K562 (cell line): Measurements from ENCODE around the gene MMP24OS. TPM values are rescaled to one million over a fixed set of nuclear protein-coding genes. Genes with fewer than 3 reads are reported as not detected.
A peak's percentile ranks its signal among the peaks of the same experiment; 100 is the strongest.

Source experiments
- ATAC-seq: fragments of 200-7000 bp; cut with Tn5 transposase; 3 replicates; pipeline ENCODE4 v1.9.1; 2020; ENCODE audit warnings: moderate library complexity
- BruUV-seq: library from RNA; stranded (reverse); fragments of 400-500 nt; replicated peaks from 2 replicates; lab custom pipeline; 2021; lab: Mats Ljungman, UMichigan
- CTCF ChIA-PET: fragments of 300-600 bp; formaldehyde crosslinking; extraction: SDS; loops from one replicate; lab custom pipeline; 2021; ENCODE audit warnings: low intra/inter-chr PET ratio; lab: Yijun Ruan, JAX
- POLR2A ChIA-PET: fragments of 300-600, 350-650 bp; sonication (Branson Sonifier 250); formaldehyde crosslinking; extraction: SDS; loops from one replicate; lab custom pipeline; 2021; ENCODE audit warnings: antibody characterized with exemption, inconsistent platforms; lab: Yijun Ruan, JAX
- DNase-seq, 4 experiments: peaks; one replicate each; pipeline versions ENCODE4 v3.0.0 to v3.0.0-alpha.2; 2011 to 2018; ENCODE audit warnings: low spot score in 3 of 4, mixed read lengths in 3 of 4; ENCODE audit errors: extremely low read depth in 1 of 4
- FAIRE-seq: peaks from 2 replicates; lab custom pipeline; 2011; peaks lifted over from hg19 to GRCh38; lab: Jason Lieb, UNC
- H2AFZ ChIP-seq: 2 replicates; pipeline ENCODE4 v1.6.0; 2011; ENCODE audit warnings: low read depth, low read length, control low read depth, inconsistent platforms
- H3K27ac ChIP-seq: fragments of 200-600 bp; 3 replicates; pipeline ENCODE4 v1.8.0; 2011; ENCODE audit warnings: low read depth, mild to moderate bottlenecking, control low read depth, inconsistent platforms, low read length, moderate library complexity, mixed read lengths; ENCODE audit errors: extremely low read depth
- H3K27me3 ChIP-seq, 2 experiments: fragments of 300-600 bp in 1 of 2; 2 replicates in 1 of 2; 3 replicates in 1 of 2; pipeline versions ENCODE4 v1.6.0 to v1.8.0; 2011; ENCODE audit warnings: inconsistent platforms in 2 of 2, low read length in 2 of 2, mild to moderate bottlenecking in 1 of 2, mixed read lengths in 1 of 2, moderate library complexity in 1 of 2; ENCODE audit not compliant: control insufficient read depth in 2 of 2, insufficient read depth in 2 of 2
- H3K36me3 ChIP-seq: fragments of 300-600 bp; 3 replicates; pipeline ENCODE4 v1.8.0; 2011; ENCODE audit warnings: mild to moderate bottlenecking, low read length, inconsistent platforms; ENCODE audit not compliant: control insufficient read depth, insufficient read depth
- H3K4me1 ChIP-seq, 2 experiments: fragments of 200-600 bp in 1 of 2; replicated peaks in 1 of 2; 2 replicates in 1 of 2; 3 replicates in 1 of 2; pipeline versions ENCODE4 v1.5.1 to v1.8.0; 2011; ENCODE audit warnings: inconsistent platforms in 2 of 2, low read length in 2 of 2, mild to moderate bottlenecking in 1 of 2, mixed read lengths in 1 of 2, moderate library complexity in 1 of 2; ENCODE audit not compliant: control insufficient read depth in 2 of 2, insufficient read depth in 2 of 2
- H3K4me2 ChIP-seq: 2 replicates; pipeline ENCODE4 v1.6.1; 2011; ENCODE audit warnings: low read length, control low read depth, inconsistent platforms, mixed read lengths; ENCODE audit not compliant: insufficient read depth
- H3K4me3 ChIP-seq: fragments of 200-600 bp; sonication (generic), shearing (Covaris generic); 2 replicates; pipeline ENCODE4 v1.5.1; 2016; ENCODE audit warnings: control low read depth, inconsistent platforms
- H3K79me2 ChIP-seq: fragments of 200-600 bp; 3 replicates; pipeline ENCODE4 v1.8.0; 2011; ENCODE audit warnings: low read length, inconsistent platforms; ENCODE audit not compliant: control insufficient read depth, insufficient read depth
- H3K9ac ChIP-seq, 2 experiments: 2 replicates each; pipeline versions ENCODE4 v1.6.0 to v1.6.1; 2011; ENCODE audit warnings: low read depth in 2 of 2, low read length in 2 of 2, control low read depth in 1 of 2, inconsistent platforms in 1 of 2, mild to moderate bottlenecking in 1 of 2, mixed read lengths in 1 of 2; ENCODE audit not compliant: insufficient read depth in 1 of 2
- H3K9me1 ChIP-seq: one replicate; pipeline ENCODE4 v1.6.0; 2011; ENCODE audit warnings: inconsistent platforms, mild to moderate bottlenecking, low read length, moderate library complexity; ENCODE audit not compliant: control insufficient read depth, insufficient read depth
- H3K9me3 ChIP-seq: replicated peaks from 2 replicates; pipeline ENCODE4 v1.5.1; 2011; ENCODE audit warnings: low read depth, low read length, inconsistent platforms; ENCODE audit not compliant: control insufficient read depth, insufficient read depth
- H4K20me1 ChIP-seq: replicated peaks from 2 replicates; pipeline ENCODE4 v1.6.1; 2011; ENCODE audit warnings: low read length, inconsistent platforms, mixed read lengths; ENCODE audit not compliant: control insufficient read depth, insufficient read depth
- CREBBP ChIP-seq: IDR thresholded peaks from one replicate; pipeline ENCODE4 v1.6.1; 2012; ENCODE audit warnings: low read depth, mild to moderate bottlenecking, control low read depth, inconsistent platforms, low read length
- CXXC5 ChIP-seq: fragments of 250-450 bp; sonication (Bioruptor Pico); IDR thresholded peaks from 2 replicates; pipeline ENCODE4 v1.8.0; 2022; ENCODE audit warnings: inconsistent platforms, mild to moderate bottlenecking, moderate library complexity
- ETV1 ChIP-seq: fragments of 450-650 bp; conservative IDR thresholded peaks from 2 replicates; pipeline ENCODE4 v1.6.1; 2016; ENCODE audit warnings: missing genetic modification characterization, control low read depth, low read depth, missing compliant biosample characterization
- NFXL1 ChIP-seq: fragments of 450-650 bp; formaldehyde crosslinking; IDR thresholded peaks from 2 replicates; pipeline ENCODE4 v1.4.0; 2021; ENCODE audit warnings: mild to moderate bottlenecking
- SMARCC2 ChIP-seq: fragments of 450-650 bp; IDR thresholded peaks from 2 replicates; pipeline ENCODE4 v1.6.1; 2017; ENCODE audit warnings: antibody characterized with exemption, moderate library complexity, mild to moderate bottlenecking, low read depth
- TAF9B ChIP-seq: fragments of 450-650 bp; IDR thresholded peaks from 2 replicates; pipeline ENCODE4 v1.6.1; 2018; ENCODE audit warnings: mild to moderate bottlenecking; ENCODE audit not compliant: partially characterized antibody
- TCFL5 ChIP-seq: fragments of 250-450 bp; sonication (Bioruptor Pico); conservative IDR thresholded peaks from 2 replicates; pipeline ENCODE4 v1.6.1; 2021; ENCODE audit warnings: mild to moderate bottlenecking, moderate library complexity, matching md5 sums
- ZNF79 ChIP-seq: fragments of 250-450 bp; sonication (Bioruptor Pico); IDR thresholded peaks from 2 replicates; pipeline ENCODE4 v1.4.0; 2020; ENCODE audit warnings: low read depth, mild to moderate bottlenecking, moderate library complexity
- WGBS: fragments of 100-300 bp; shearing (Covaris generic); methylation state at CpG from one replicate; pipeline ENCODE4 v1.1.6; 2016; ENCODE audit warnings: low coverage, mixed read lengths; ENCODE audit not compliant: insufficient coverage; ENCODE audit errors: missing lambda C conversion rate; 5-methylcytosine and 5-hydroxymethylcytosine counted together
- in situ Hi-C: fragments of 300-500 bp; cut with MboI; formaldehyde crosslinking; loops from 4 replicates; pipeline ENCODE4 v1.15.0; 2018; ENCODE audit warnings: inconsistent platforms, mixed read lengths
- intact Hi-C: fragments of 100-400 bp; cut with micrococcal nuclease; formaldehyde crosslinking; loops from 2 replicates; pipeline ENCODE4 v1.14.2; 2022
- polyA plus RNA-seq, 8 experiments: library from polyadenylated mRNA; depleted of rRNA in 4 of 8; stranded (reverse) in 5 of 8; unstranded in 3 of 8; fragments of >200 nt; fragmentation: Nextera tagmentation in 2 of 8; fragmentation: Illumina TruSeq in 1 of 8; extraction: Ambion mirVana in 2 of 8; extraction: Trizol in 1 of 8; gene quantifications; 2 replicates each; pipeline versions ENCODE4 v1.2.1 to v1.2.3, GENCODE V29; 2011 to 2014; ENCODE audit warnings: inconsistent platforms in 1 of 8, missing spikeins in 1 of 8
- total RNA-seq, 7 experiments: library from RNA; depleted of rRNA in 6 of 7; stranded (reverse); fragments of >200 nt in 6 of 7; fragmentation: Illumina TruSeq in 2 of 7; extraction: Trizol in 2 of 7; gene quantifications; 2 replicates each; pipeline versions ENCODE4 v1.2.1 to v1.2.3, GENCODE V29; 2011 to 2021; ENCODE audit warnings: low replicate concordance in 1 of 7
- TF ChIP-seq, protein P1 (sequence below), 3 experiments: IDR thresholded peaks in 2 of 3; conservative IDR thresholded peaks in 1 of 3; 2 replicates each; pipeline ENCODE4 v1.5.1; 2011 to 2012; ENCODE audit warnings: low read length in 3 of 3, mild to moderate bottlenecking in 3 of 3, control low read depth in 2 of 3, improper control_type of control experiment in 1 of 3, inconsistent platforms in 1 of 3, low read depth in 1 of 3, mixed read lengths in 1 of 3, moderate library complexity in 1 of 3; ENCODE audit not compliant: insufficient read depth in 2 of 3
- TF ChIP-seq, protein P2 (sequence below): fragments of 250-450 bp; sonication (Bioruptor Pico); IDR thresholded peaks from 2 replicates; pipeline ENCODE4 v1.5.0; 2020; ENCODE audit warnings: mild to moderate bottlenecking
- TF ChIP-seq, protein P3 (sequence below): fragments of 450-650 bp; IDR thresholded peaks from 2 replicates; pipeline ENCODE4 v1.6.1; 2018; ENCODE audit not compliant: partially characterized antibody

MMP24OS gene
- total and polyA plus RNA-seq, 9 of the 15 experiments (the other 6 are each of a cell fraction or from before 2014, with no cell fraction given): 0.92 to 41.5 (median 11.4) TPM

- TF ChIP-seq TAF9B: no peak
- TF ChIP-seq, protein P1, sequence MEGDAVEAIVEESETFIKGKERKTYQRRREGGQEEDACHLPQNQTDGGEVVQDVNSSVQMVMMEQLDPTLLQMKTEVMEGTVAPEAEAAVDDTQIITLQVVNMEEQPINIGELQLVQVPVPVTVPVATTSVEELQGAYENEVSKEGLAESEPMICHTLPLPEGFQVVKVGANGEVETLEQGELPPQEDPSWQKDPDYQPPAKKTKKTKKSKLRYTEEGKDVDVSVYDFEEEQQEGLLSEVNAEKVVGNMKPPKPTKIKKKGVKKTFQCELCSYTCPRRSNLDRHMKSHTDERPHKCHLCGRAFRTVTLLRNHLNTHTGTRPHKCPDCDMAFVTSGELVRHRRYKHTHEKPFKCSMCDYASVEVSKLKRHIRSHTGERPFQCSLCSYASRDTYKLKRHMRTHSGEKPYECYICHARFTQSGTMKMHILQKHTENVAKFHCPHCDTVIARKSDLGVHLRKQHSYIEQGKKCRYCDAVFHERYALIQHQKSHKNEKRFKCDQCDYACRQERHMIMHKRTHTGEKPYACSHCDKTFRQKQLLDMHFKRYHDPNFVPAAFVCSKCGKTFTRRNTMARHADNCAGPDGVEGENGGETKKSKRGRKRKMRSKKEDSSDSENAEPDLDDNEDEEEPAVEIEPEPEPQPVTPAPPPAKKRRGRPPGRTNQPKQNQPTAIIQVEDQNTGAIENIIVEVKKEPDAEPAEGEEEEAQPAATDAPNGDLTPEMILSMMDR (IDR thresholded peaks at IDR 0.05 in 2 of 3, conservative IDR thresholded peaks at IDR 0.05 in 1 of 3; ENCODE audit: insufficient read depth in 2 of 3, low read depth in 1 of 3, low read length in 3 of 3): peak; percentile 51 to 61 (median 59)
Observed at GRCh38 chr20:35264755-35265154, 13.2 kb downstream of the MMP24OS start (continued).

GRCh38 chr20:35263532-35264341 is 14.2 kb downstream of the MMP24OS start:
- in situ Hi-C loops: no loop called here
- DNase-seq (no peak), ATAC-seq (no peak), FAIRE-seq (no peak)
- no peak overlapping the region for H3K4me2 ChIP-seq
- H3K9me1 ChIP-seq: no peaks in the 10 kb centered on the region
- H2AFZ ChIP-seq: no peak overlapping the region
- BruUV-seq: no TSS peak
- CTCF ChIA-PET: interaction anchor here (0.7 to 1.4 kb wide), 3 partner anchors 55 to 119 kb away, joined by 4 to 6 read pairs (median 5); no protein-coding TSS in a partner anchor
- peaks cover 0 to 18% of the 10 kb centered on the region in 2 experiments; a peak in 2 of 5 replicates for H3K4me1 ChIP-seq
- no peaks in the 10 kb centered on the region for H3K9me3 ChIP-seq
- H3K36me3 ChIP-seq: no peaks in the 10 kb centered on the region
- WGBS: 39% methylated on average over 10 of the region's 17 CpGs
- intact Hi-C loops: loop anchor here (10.0 kb wide), 2 partner anchors 389 to 429 kb away; partner anchors contain the start of genes ACSS2 and GGT7
- peak overlapping the region in 1 of 2 experiments; percentile 14; a peak in 2 of 4 replicates for H3K9ac ChIP-seq
- no peak overlapping the region for H3K27ac ChIP-seq
- H3K4me3 ChIP-seq: no peak overlapping the region
- POLR2A ChIA-PET: interaction anchor here (0.6 to 1.4 kb wide), 2 partner anchors 13 to 242 kb away, joined by 6 read pairs; no protein-coding TSS in a partner anchor
- no peaks in the 10 kb centered on the region for H3K79me2 ChIP-seq
- 0 out of 2 replicates have a peak, but pooled peaks cover 6% of the 10 kb centered on the region for H4K20me1 ChIP-seq
- H3K27me3 ChIP-seq: peaks cover 2 to 27% of the 10 kb centered on the region in 2 experiments; a peak in 3 of 5 replicates
- TF ChIP-seq ZNF79 (CRISPR knock-in tag): no peak
- TF ChIP-seq SMARCC2: no peak
- TF ChIP-seq, protein P2, sequence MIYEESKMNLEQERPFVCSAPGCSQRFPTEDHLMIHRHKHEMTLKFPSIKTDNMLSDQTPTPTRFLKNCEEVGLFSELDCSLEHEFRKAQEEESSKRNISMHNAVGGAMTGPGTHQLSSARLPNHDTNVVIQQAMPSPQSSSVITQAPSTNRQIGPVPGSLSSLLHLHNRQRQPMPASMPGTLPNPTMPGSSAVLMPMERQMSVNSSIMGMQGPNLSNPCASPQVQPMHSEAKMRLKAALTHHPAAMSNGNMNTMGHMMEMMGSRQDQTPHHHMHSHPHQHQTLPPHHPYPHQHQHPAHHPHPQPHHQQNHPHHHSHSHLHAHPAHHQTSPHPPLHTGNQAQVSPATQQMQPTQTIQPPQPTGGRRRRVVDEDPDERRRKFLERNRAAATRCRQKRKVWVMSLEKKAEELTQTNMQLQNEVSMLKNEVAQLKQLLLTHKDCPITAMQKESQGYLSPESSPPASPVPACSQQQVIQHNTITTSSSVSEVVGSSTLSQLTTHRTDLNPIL (CRISPR knock-in tag): no peak
- no peak for TF ChIP-seq CXXC5 (CRISPR knock-in tag)
- TF ChIP-seq, protein P3, sequence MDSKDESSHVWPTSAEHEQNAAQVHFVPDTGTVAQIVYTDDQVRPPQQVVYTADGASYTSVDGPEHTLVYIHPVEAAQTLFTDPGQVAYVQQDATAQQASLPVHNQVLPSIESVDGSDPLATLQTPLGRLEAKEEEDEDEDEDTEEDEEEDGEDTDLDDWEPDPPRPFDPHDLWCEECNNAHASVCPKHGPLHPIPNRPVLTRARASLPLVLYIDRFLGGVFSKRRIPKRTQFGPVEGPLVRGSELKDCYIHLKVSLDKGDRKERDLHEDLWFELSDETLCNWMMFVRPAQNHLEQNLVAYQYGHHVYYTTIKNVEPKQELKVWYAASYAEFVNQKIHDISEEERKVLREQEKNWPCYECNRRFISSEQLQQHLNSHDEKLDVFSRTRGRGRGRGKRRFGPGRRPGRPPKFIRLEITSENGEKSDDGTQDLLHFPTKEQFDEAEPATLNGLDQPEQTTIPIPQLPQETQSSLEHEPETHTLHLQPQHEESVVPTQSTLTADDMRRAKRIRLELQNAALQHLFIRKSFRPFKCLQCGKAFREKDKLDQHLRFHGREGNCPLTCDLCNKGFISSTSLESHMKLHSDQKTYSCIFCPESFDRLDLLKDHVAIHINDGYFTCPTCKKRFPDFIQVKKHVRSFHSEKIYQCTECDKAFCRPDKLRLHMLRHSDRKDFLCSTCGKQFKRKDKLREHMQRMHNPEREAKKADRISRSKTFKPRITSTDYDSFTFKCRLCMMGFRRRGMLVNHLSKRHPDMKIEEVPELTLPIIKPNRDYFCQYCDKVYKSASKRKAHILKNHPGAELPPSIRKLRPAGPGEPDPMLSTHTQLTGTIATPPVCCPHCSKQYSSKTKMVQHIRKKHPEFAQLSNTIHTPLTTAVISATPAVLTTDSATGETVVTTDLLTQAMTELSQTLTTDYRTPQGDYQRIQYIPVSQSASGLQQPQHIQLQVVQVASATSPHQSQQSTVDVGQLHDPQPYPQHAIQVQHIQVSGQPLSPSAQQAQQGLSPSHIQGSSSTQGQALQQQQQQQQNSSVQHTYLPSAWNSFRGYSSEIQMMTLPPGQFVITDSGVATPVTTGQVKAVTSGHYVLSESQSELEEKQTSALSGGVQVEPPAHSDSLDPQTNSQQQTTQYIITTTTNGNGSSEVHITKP: no peak
- TF ChIP-seq TCFL5 (CRISPR knock-in tag): no peak
- no peak for TF ChIP-seq CREBBP
- no peak for TF ChIP-seq ETV1
- no peak for TF ChIP-seq NFXL1 (CRISPR knock-in tag)
